Tibial artery (tissue), 4 donors: ENCODE data around the gene OLFML2A.

ENCODE experiments used
- DNase-seq, 2 donors: peaks; one replicate each; pipeline ENCODE4 v3.0.0-alpha.2; 2019
- H3K27ac ChIP-seq, 2 donors: fragments of 200-600 bp; sonication (generic) in 1 of 2; 1 replicate in 1 of 2; 2 replicates in 1 of 2; pipeline ENCODE4 v1.5.1; 2018 to 2019; ENCODE audit warnings: mild to moderate bottlenecking in 1 of 2
- H3K27me3 ChIP-seq, 2 donors: fragments of 200-600 bp; sonication (generic) in 1 of 2; one replicate each; pipeline versions ENCODE4 v1.5.1 to v1.6.0; 2016 to 2019
- H3K36me3 ChIP-seq, 3 donors: fragments of 200-600 bp; sonication (generic) in 2 of 3; one replicate each; pipeline ENCODE4 v1.5.1; 2016 to 2019; ENCODE audit warnings: mild to moderate bottlenecking in 2 of 3
- H3K4me1 ChIP-seq, 4 donors: fragments of 200-600 bp; sonication (generic) in 2 of 4; 1 replicate in 3 of 4; 2 replicates in 1 of 4; pipeline ENCODE4 v1.5.1; 2016 to 2019
- H3K4me3 ChIP-seq, 2 donors: fragments of 200-600 bp; sonication (generic) in 1 of 2; 1 replicate in 1 of 2; 2 replicates in 1 of 2; pipeline ENCODE4 v1.5.1; 2018 to 2019; ENCODE audit warnings: mild to moderate bottlenecking in 2 of 2
- H3K9me3 ChIP-seq, 3 donors: fragments of 200-600 bp; sonication (generic) in 1 of 3; one replicate each; pipeline ENCODE4 v1.5.1; 2016 to 2019
- CTCF ChIP-seq, 2 experiments: fragments of 200-600 bp in 1 of 2; fragments of 450-650 bp in 1 of 2; IDR thresholded peaks; one replicate each; pipeline ENCODE4 v1.5.1; 2017 to 2019; ENCODE audit warnings: antibody characterized with exemption in 2 of 2, mild to moderate bottlenecking in 1 of 2, moderate library complexity in 1 of 2
- intact Hi-C: fragments of 100-400 bp; cut with DNase I; formaldehyde crosslinking; loops from one replicate; pipeline ENCODE4 v1.15.0; 2023; ENCODE audit warnings: low total_unique reads

OLFML2A gene

GRCh38 chr9:124854822-124855221, 77.9 kb downstream of the OLFML2A start:
- no peak for DNase-seq
- H3K9me3 ChIP-seq, result no peaks in the 10 kb centered on the region
- intact Hi-C loops, result no loop called here
- peaks cover 0 to 28% (median 21%) of the 10 kb centered on the region in 4 donors for H3K4me1 ChIP-seq
- peaks cover 28 to 40% (median 28%) of the 10 kb centered on the region in 3 donors for H3K36me3 ChIP-seq
- H3K27ac ChIP-seq, result no peak overlapping the region
- no peak for TF ChIP-seq CTCF (IDR thresholded peaks at IDR 0.05)
- no peaks in the 10 kb centered on the region for H3K27me3 ChIP-seq
- H3K4me3 ChIP-seq, result no peak overlapping the region

GRCh38 chr9:124855566-124855943, 78.6 kb downstream of the OLFML2A start:
- DNase-seq, result no peak
- H3K9me3 ChIP-seq, result no peaks in the 10 kb centered on the region
- H3K27ac ChIP-seq, result no peak overlapping the region
- H3K36me3 ChIP-seq, result peaks cover 33 to 48% (median 36%) of the 10 kb centered on the region in 3 donors
- TF ChIP-seq CTCF (IDR thresholded peaks at IDR 0.05), result no peak
- no peaks in the 10 kb centered on the region for H3K27me3 ChIP-seq
- H3K4me1 ChIP-seq, result peaks cover 0 to 35% (median 27%) of the 10 kb centered on the region in 4 donors
- H3K4me3 ChIP-seq, result no peak overlapping the region
- intact Hi-C loops, result no loop called here

GRCh38 chr9:124855944-124856765, 79.2 kb downstream of the OLFML2A start:
- Histone ChIP-seq H3K9me3 (no peaks in the 10 kb centered on the region), H3K27ac (no peak overlapping the region), H3K4me3 (no peak overlapping the region), H3K36me3 (peaks cover 33 to 53% (median 37%) of the 10 kb centered on the region in 3 donors), H3K4me1 (peaks cover 0 to 41% (median 33%) of the 10 kb centered on the region in 4 donors), H3K27me3 (no peaks in the 10 kb centered on the region)
- no peak for TF ChIP-seq CTCF (IDR thresholded peaks at IDR 0.05)
- intact Hi-C loops, result no loop called here
- DNase-seq, result no peak

GRCh38 chr9:124857533-124858162, 80.7 kb downstream of the OLFML2A start:
- TF ChIP-seq CTCF (IDR thresholded peaks at IDR 0.05), result no peak
- Histone ChIP-seq H3K4me3 (no peak overlapping the region), H3K4me1 (peaks cover 0 to 34% (median 27%) of the 10 kb centered on the region in 4 donors), H3K9me3 (no peaks in the 10 kb centered on the region), H3K27ac (no peak overlapping the region), H3K36me3 (peaks cover 33 to 53% (median 37%) of the 10 kb centered on the region in 3 donors), H3K27me3 (no peaks in the 10 kb centered on the region)
- intact Hi-C loops, result no loop called here
- no peak for DNase-seq

- no peaks in the 10 kb centered on the region for H3K9me3 ChIP-seq
- intact Hi-C loops, result no loop called here
- H3K4me3 ChIP-seq, result no peak overlapping the region
- TF ChIP-seq CTCF (IDR thresholded peaks at IDR 0.05), result no peak
- no peak for DNase-seq
- H3K27ac ChIP-seq, result no peak overlapping the region
- H3K4me1 ChIP-seq, result peaks cover 0 to 27% (median 23%) of the 10 kb centered on the region in 4 donors
- H3K27me3 ChIP-seq, result no peaks in the 10 kb centered on the region
- peaks cover 33 to 53% (median 37%) of the 10 kb centered on the region in 3 donors for H3K36me3 ChIP-seq
Measured at GRCh38 chr9:124858330-124859046, 81.6 kb downstream of the OLFML2A start.
